Stomach (tissue), 9 donors: ENCODE results near the gene AGRP. TPM values are rescaled to one million over a fixed set of nuclear protein-coding genes. Genes with fewer than 3 reads are reported as not detected.

ENCODE experiments used
- DNase-seq, 2 donors: peaks; one replicate each; pipeline versions ENCODE4 v3.0.0 to v3.0.0-alpha.2; 2013 to 2019
- H3K27ac ChIP-seq, 5 donors: fragments of 200-600 bp in 4 of 5; sonication (generic) in 4 of 5; one replicate each; pipeline ENCODE4 v1.5.1; 2013 to 2019; ENCODE audit warnings: mild to moderate bottlenecking in 1 of 5, moderate library complexity in 1 of 5
- H3K27me3 ChIP-seq, 3 donors: fragments of 200-600 bp; sonication (generic); one replicate each; pipeline ENCODE4 v1.5.1; 2017 to 2019; ENCODE audit warnings: mixed run types in 1 of 3
- H3K36me3 ChIP-seq, 4 donors: fragments of 200-600 bp; sonication (generic); 1 replicate in 3 of 4; 2 replicates in 1 of 4; pipeline ENCODE4 v1.5.1; 2016 to 2019
- H3K4me1 ChIP-seq, 4 donors: fragments of 200-600 bp; sonication (generic); one replicate each; pipeline ENCODE4 v1.5.1; 2016 to 2019
- H3K4me3 ChIP-seq, 4 donors: fragments of 200-600 bp; sonication (generic) in 3 of 4; one replicate each; pipeline ENCODE4 v1.5.1; 2016 to 2019; ENCODE audit warnings: mild to moderate bottlenecking in 1 of 4
- H3K9me3 ChIP-seq, 4 donors: fragments of 200-600 bp; sonication (generic); one replicate each; pipeline ENCODE4 v1.5.1; 2016 to 2019
- CTCF ChIP-seq, 7 experiments: fragments of 450-650 bp in 4 of 7; fragments of 200-600 bp in 3 of 7; sonication (generic) in 3 of 7; IDR thresholded peaks; one replicate each; pipeline ENCODE4 v1.5.1; 2016 to 2019; ENCODE audit warnings: antibody characterized with exemption in 7 of 7, control low read depth in 2 of 7, mild to moderate bottlenecking in 1 of 7
- EP300 ChIP-seq: sonication (generic); formaldehyde crosslinking; IDR thresholded peaks from one replicate; pipeline ENCODE4 v1.6.1; 2017; ENCODE audit warnings: antibody characterized with exemption
- POLR2A ChIP-seq, 4 donors: fragments of 450-650 bp; IDR thresholded peaks; one replicate each; pipeline ENCODE4 v1.6.1; 2016; ENCODE audit warnings: antibody characterized with exemption in 4 of 4, control low read depth in 2 of 4, mild to moderate bottlenecking in 1 of 4, moderate library complexity in 1 of 4
- POLR2AphosphoS5 ChIP-seq, 3 donors: sonication (generic); formaldehyde crosslinking; IDR thresholded peaks; one replicate each; pipeline ENCODE4 v1.6.1; 2016; ENCODE audit warnings: antibody characterized with exemption in 3 of 3
- WGBS, 5 donors: extraction: QIAGEN DNeasy Blood & Tissue Kit in 3 of 5; methylation state at CpG; one replicate each; pipeline versions ENCODE4 v1.1.5 to v1.1.7; 2013 to 2018; 5-methylcytosine and 5-hydroxymethylcytosine counted together
- intact Hi-C: fragments of 100-400 bp; cut with DNase I; formaldehyde crosslinking; loops from one replicate; pipeline ENCODE4 v1.15.1; 2023; ENCODE audit warnings: low total_unique reads
- polyA plus RNA-seq, 3 donors: library from polyadenylated mRNA; stranded (reverse); fragments of 200-250 nt; gene quantifications; one replicate each; pipeline ENCODE4 v1.2.3, GENCODE V29; 2013
- total RNA-seq, 5 donors: library from RNA; depleted of rRNA; stranded (reverse); fragments of >200 nt; gene quantifications; one replicate each; pipeline versions ENCODE4 v1.1.0 to v1.2.3, GENCODE V29; 2014 to 2016
- donor health status: healthy with polysubstance abuse.
- donor health status: Bipolar disorder and iron deficiency.
- donor health status: healthy.

Gene AGRP
- total and polyA plus RNA-seq, 8 donors = not detected

GRCh38 chr16:67454852-67455251 is 28.5 kb downstream of the AGRP start:
- Histone ChIP-seq H3K4me3 (no peak overlapping the region), H3K36me3 (peaks cover 0 to 45% (median 36%) of the 10 kb centered on the region in 4 donors), H3K27ac (no peak overlapping the region), H3K9me3 (no peaks in the 10 kb centered on the region), H3K27me3 (no peaks in the 10 kb centered on the region), H3K4me1 (peaks cover 70 to 88% (median 80%) of the 10 kb centered on the region in 4 donors)
- WGBS, 5 donors = 89 to 97% (median 94%) methylated on average over 4 to 6 of the region's 6 CpGs
- TF ChIP-seq POLR2A (IDR thresholded peaks at IDR 0.05) = no peak
- no peak for TF ChIP-seq CTCF (IDR thresholded peaks at IDR 0.05)
- no peak for TF ChIP-seq POLR2AphosphoS5 (IDR thresholded peaks at IDR 0.05)
- TF ChIP-seq EP300 = no peak
- intact Hi-C loops = no loop called here
- no peak for DNase-seq

- intact Hi-C loops = no loop called here
- 79 to 90% (median 85%) methylated on average over 5 of the region's 5 CpGs for WGBS, 5 donors
These were observed 29.2 kb downstream of the AGRP start for GRCh38 chr16:67454104-67454503.

GRCh38 chr16:67451704-67452435 is 31.5 kb downstream of the AGRP start:
- intact Hi-C loops = no loop called here
- peak in 2 of 3 donors; percentile 60 to 67 for TF ChIP-seq POLR2AphosphoS5 (IDR thresholded peaks at IDR 0.05)
- TF ChIP-seq EP300 = no peak
- TF ChIP-seq POLR2A (IDR thresholded peaks at IDR 0.05) = no peak
- TF ChIP-seq CTCF (IDR thresholded peaks at IDR 0.05) = peak in 1 of 7 experiments; percentile 6
- DNase-seq = peak; percentile 66 to 77
- 24 to 46% (median 33%) methylated on average over 2 of the region's 2 CpGs for WGBS, 5 donors
- Histone ChIP-seq H3K9me3 (no peaks in the 10 kb centered on the region), H3K36me3 (peaks cover 0 to 66% (median 53%) of the 10 kb centered on the region in 4 donors), H3K27me3 (no peaks in the 10 kb centered on the region), H3K27ac (peak overlapping the region; percentile 71 to 91 (median 85)), H3K4me3 (no peak overlapping the region), H3K4me1 (peaks cover 63 to 87% (median 79%) of the 10 kb centered on the region in 4 donors)

More at GRCh38 chr16:67454104-67454503, 29.2 kb downstream of the AGRP start:
- H3K9me3 ChIP-seq = no peaks in the 10 kb centered on the region
- H3K36me3 ChIP-seq = peaks cover 0 to 52% (median 43%) of the 10 kb centered on the region in 4 donors
- DNase-seq = no peak
- H3K4me1 ChIP-seq = peaks cover 70 to 88% (median 79%) of the 10 kb centered on the region in 4 donors
- TF ChIP-seq POLR2A (IDR thresholded peaks at IDR 0.05) = no peak
- TF ChIP-seq CTCF (IDR thresholded peaks at IDR 0.05) = no peak
- TF ChIP-seq EP300 = no peak
- TF ChIP-seq POLR2AphosphoS5 (IDR thresholded peaks at IDR 0.05) = no peak
- H3K27me3 ChIP-seq = no peaks in the 10 kb centered on the region
- no peak overlapping the region for H3K4me3 ChIP-seq
- H3K27ac ChIP-seq = peak overlapping the region in 2 of 5 donors; percentile 23 to 91

- H3K36me3 ChIP-seq = peaks cover 0 to 72% (median 53%) of the 10 kb centered on the region in 4 donors
- intact Hi-C loops = no loop called here
These were observed 32.2 kb downstream of the AGRP start for GRCh38 chr16:67451061-67451703.

More at GRCh38 chr16:67451061-67451703, 32.2 kb downstream of the AGRP start:
- H3K4me3 ChIP-seq = no peak overlapping the region
- TF ChIP-seq POLR2A (IDR thresholded peaks at IDR 0.05) = no peak
- TF ChIP-seq CTCF (IDR thresholded peaks at IDR 0.05) = no peak
- no peak for TF ChIP-seq EP300
- WGBS, 5 donors = 72 to 85% (median 82%) methylated on average over 12 of the region's 12 CpGs
- DNase-seq = peak in 1 of 2 donors; percentile 61
- H3K9me3 ChIP-seq = no peaks in the 10 kb centered on the region
- no peaks in the 10 kb centered on the region for H3K27me3 ChIP-seq
- peaks cover 63 to 87% (median 79%) of the 10 kb centered on the region in 4 donors for H3K4me1 ChIP-seq
- peak overlapping the region; percentile 71 to 91 (median 85) for H3K27ac ChIP-seq
